Fibroblast of lung (primary cell): Measurements from ENCODE around the gene MAGEF1. TPM values are rescaled to one million over a fixed set of nuclear protein-coding genes. Genes with fewer than 3 reads are reported as not detected.

Experiments used
- DNase-seq, 2 donors: peaks; one replicate each; pipeline versions ENCODE4 v3.0.0 to v3.0.0-alpha.2; 2010; ENCODE audit warnings: low read depth in 2 of 2
- H2AFZ ChIP-seq: 2 replicates; pipeline ENCODE4 v1.5.1; 2012; ENCODE audit warnings: low read length, control low read depth, inconsistent platforms
- H3K27ac ChIP-seq: 2 replicates; pipeline ENCODE4 v1.5.1; 2011; ENCODE audit warnings: low read length, control low read depth; ENCODE audit not compliant: insufficient read depth
- H3K27me3 ChIP-seq: 2 replicates; pipeline ENCODE4 v1.5.1; 2011; ENCODE audit warnings: mild to moderate bottlenecking, low read length; ENCODE audit not compliant: control insufficient read depth, insufficient read depth
- H3K36me3 ChIP-seq: 2 replicates; pipeline ENCODE4 v1.5.1; 2011; ENCODE audit warnings: low read length; ENCODE audit not compliant: control insufficient read depth, insufficient read depth
- H3K4me1 ChIP-seq: 2 replicates; pipeline ENCODE4 v1.5.1; 2011; ENCODE audit warnings: low read length; ENCODE audit not compliant: control insufficient read depth, insufficient read depth; ENCODE audit errors: extremely low read depth
- H3K4me2 ChIP-seq: 2 replicates; pipeline ENCODE4 v1.5.1; 2011; ENCODE audit warnings: low read length, control low read depth; ENCODE audit not compliant: insufficient read depth; ENCODE audit errors: extremely low read depth
- H3K4me3 ChIP-seq, 4 experiments: fragments of 200-600 bp in 1 of 4; sonication (generic) in 1 of 4; replicated peaks in 1 of 4; 2 replicates each; pipeline ENCODE4 v1.5.1; 2011 to 2016; ENCODE audit warnings: low read length in 4 of 4, low read depth in 3 of 4, mild to moderate bottlenecking in 3 of 4, control low read depth in 2 of 4, inconsistent platforms in 1 of 4, mixed read lengths in 1 of 4; ENCODE audit not compliant: insufficient read depth in 1 of 4; ENCODE audit errors: control extremely low read depth in 1 of 4
- H3K79me2 ChIP-seq: 2 replicates; pipeline ENCODE4 v1.5.1; 2012; ENCODE audit warnings: mild to moderate bottlenecking, low read length, inconsistent platforms; ENCODE audit not compliant: control insufficient read depth, insufficient read depth
- H3K9ac ChIP-seq: 2 replicates; pipeline ENCODE4 v1.5.1; 2011; ENCODE audit warnings: mild to moderate bottlenecking, low read length, control low read depth; ENCODE audit not compliant: insufficient read depth
- H3K9me3 ChIP-seq: 2 replicates; pipeline ENCODE4 v1.5.1; 2012; ENCODE audit warnings: low read depth, low read length; ENCODE audit not compliant: control insufficient read depth, insufficient read depth
- H4K20me1 ChIP-seq: 2 replicates; pipeline ENCODE4 v1.5.1; 2011; ENCODE audit warnings: low read length; ENCODE audit not compliant: control insufficient read depth, insufficient read depth; ENCODE audit errors: extremely low read depth
- EZH2 ChIP-seq: IDR thresholded peaks from 2 replicates; pipeline ENCODE4 v1.5.1; 2012; ENCODE audit warnings: low read length, control low read depth, mild to moderate bottlenecking; ENCODE audit errors: missing control alignments
- polyA plus RNA-seq, 2 donors: library from polyadenylated mRNA; depleted of rRNA in 1 of 2; stranded (reverse) in 1 of 2; unstranded in 1 of 2; fragments of >200 nt; gene quantifications; 2 replicates each; pipeline ENCODE4 v1.2.1, GENCODE V29; 2011 to 2012; ENCODE audit warnings: missing spikeins in 1 of 2
- total RNA-seq: library from RNA; depleted of rRNA; stranded (reverse); fragments of >200 nt; gene quantifications from 2 replicates; pipeline ENCODE4 v1.2.1, GENCODE V29; 2014
- TF ChIP-seq, protein P1 (sequence below), 2 donors: IDR thresholded peaks in 1 of 2; conservative IDR thresholded peaks in 1 of 2; 1 replicate in 1 of 2; 2 replicates in 1 of 2; pipeline ENCODE4 v1.5.1; 2011 to 2012; ENCODE audit warnings: low read length in 2 of 2, control low read depth in 1 of 2, inconsistent platforms in 1 of 2, low read depth in 1 of 2, mild to moderate bottlenecking in 1 of 2

MAGEF1 gene
- total and polyA plus RNA-seq, 2 donors (not counting 1 experiment from before 2014, with no cell fraction given) = 21.5 to 22.6 TPM

GRCh38 chr3:184746131-184747120, 34.6 kb upstream of the MAGEF1 start:
- Histone ChIP-seq H3K4me2 (no peak overlapping the region), H2AFZ (no peak overlapping the region), H3K9me3 (no peaks in the 10 kb centered on the region), H3K4me1 (no peaks in the 10 kb centered on the region), H3K36me3 (no peaks in the 10 kb centered on the region), H3K27ac (no peak overlapping the region), H4K20me1 (no peaks in the 10 kb centered on the region), H3K79me2 (no peaks in the 10 kb centered on the region), H3K4me3 (no peak overlapping the region), H3K9ac (no peak overlapping the region), H3K27me3 (no peaks in the 10 kb centered on the region)
- TF ChIP-seq, protein P1, sequence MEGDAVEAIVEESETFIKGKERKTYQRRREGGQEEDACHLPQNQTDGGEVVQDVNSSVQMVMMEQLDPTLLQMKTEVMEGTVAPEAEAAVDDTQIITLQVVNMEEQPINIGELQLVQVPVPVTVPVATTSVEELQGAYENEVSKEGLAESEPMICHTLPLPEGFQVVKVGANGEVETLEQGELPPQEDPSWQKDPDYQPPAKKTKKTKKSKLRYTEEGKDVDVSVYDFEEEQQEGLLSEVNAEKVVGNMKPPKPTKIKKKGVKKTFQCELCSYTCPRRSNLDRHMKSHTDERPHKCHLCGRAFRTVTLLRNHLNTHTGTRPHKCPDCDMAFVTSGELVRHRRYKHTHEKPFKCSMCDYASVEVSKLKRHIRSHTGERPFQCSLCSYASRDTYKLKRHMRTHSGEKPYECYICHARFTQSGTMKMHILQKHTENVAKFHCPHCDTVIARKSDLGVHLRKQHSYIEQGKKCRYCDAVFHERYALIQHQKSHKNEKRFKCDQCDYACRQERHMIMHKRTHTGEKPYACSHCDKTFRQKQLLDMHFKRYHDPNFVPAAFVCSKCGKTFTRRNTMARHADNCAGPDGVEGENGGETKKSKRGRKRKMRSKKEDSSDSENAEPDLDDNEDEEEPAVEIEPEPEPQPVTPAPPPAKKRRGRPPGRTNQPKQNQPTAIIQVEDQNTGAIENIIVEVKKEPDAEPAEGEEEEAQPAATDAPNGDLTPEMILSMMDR (conservative IDR thresholded peaks at IDR 0.05 in 1 of 2, IDR thresholded peaks at IDR 0.05 in 1 of 2; ENCODE audit: low read depth in 1 of 2, low read length in 2 of 2) = no peak
- no peak for TF ChIP-seq EZH2
- DNase-seq = no peak

DNA sequence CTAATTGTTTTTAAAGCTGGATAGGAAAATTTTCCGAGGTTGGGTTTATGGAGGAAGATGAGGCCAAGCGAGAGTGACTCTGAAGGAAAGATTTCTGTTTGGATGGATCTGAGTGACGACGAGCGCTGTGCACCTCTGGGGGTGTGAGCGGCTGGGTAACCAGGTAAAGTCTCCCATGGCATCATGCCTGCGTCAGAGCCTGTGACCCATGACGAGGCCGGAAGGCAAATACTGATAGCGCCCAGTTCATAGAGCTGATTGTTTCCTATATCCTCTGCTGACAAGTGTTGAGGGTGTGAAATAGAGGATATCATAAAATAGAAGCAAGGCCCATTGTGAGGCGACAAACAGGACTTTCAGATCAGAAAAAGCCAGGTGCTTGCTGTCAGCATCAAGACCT, 33.7 kb upstream of the MAGEF1 start:
- no peak overlapping the region for H3K27ac ChIP-seq
- DNase-seq = no peak
- H3K27me3 ChIP-seq = no peaks in the 10 kb centered on the region
- no peaks in the 10 kb centered on the region for H4K20me1 ChIP-seq
- no peaks in the 10 kb centered on the region for H3K79me2 ChIP-seq
- no peak overlapping the region for H3K4me2 ChIP-seq
- H3K36me3 ChIP-seq = no peaks in the 10 kb centered on the region
- no peaks in the 10 kb centered on the region for H3K4me1 ChIP-seq
- H3K9ac ChIP-seq = no peak overlapping the region
- no peak overlapping the region for H2AFZ ChIP-seq
- H3K4me3 ChIP-seq = no peak overlapping the region
- H3K9me3 ChIP-seq = no peaks in the 10 kb centered on the region
- no peak for TF ChIP-seq EZH2
- TF ChIP-seq, protein P1 (conservative IDR thresholded peaks at IDR 0.05 in 1 of 2, IDR thresholded peaks at IDR 0.05 in 1 of 2; ENCODE audit: low read depth in 1 of 2, low read length in 2 of 2) = no peak

- no peak for TF ChIP-seq EZH2
- TF ChIP-seq, protein P1 (conservative IDR thresholded peaks at IDR 0.05 in 1 of 2, IDR thresholded peaks at IDR 0.05 in 1 of 2; ENCODE audit: low read depth in 1 of 2, low read length in 2 of 2) = no peak
- no peak for DNase-seq
- Histone ChIP-seq H2AFZ (no peak overlapping the region), H4K20me1 (no peaks in the 10 kb centered on the region), H3K36me3 (no peaks in the 10 kb centered on the region), H3K4me1 (no peaks in the 10 kb centered on the region), H3K27ac (no peak overlapping the region), H3K4me3 (no peak overlapping the region), H3K79me2 (no peaks in the 10 kb centered on the region), H3K27me3 (no peaks in the 10 kb centered on the region), H3K4me2 (no peak overlapping the region), H3K9me3 (no peaks in the 10 kb centered on the region), H3K9ac (no peak overlapping the region)
Measured at GRCh38 chr3:184743248-184743647, 31.4 kb upstream of the MAGEF1 start.
